Fibroblast of lung (primary cell): Measurements from ENCODE around the gene WIPF2. TPM values are rescaled to one million over a fixed set of nuclear protein-coding genes. Genes with fewer than 3 reads are reported as not detected.
"Not testable (repeated sequence)": the region's sequence is repeated elsewhere in the genome, so short reads cannot be mapped to it uniquely, and the experiment has no call there.

Source experiments
- DNase-seq, 2 donors: peaks; one replicate each; pipeline versions ENCODE4 v3.0.0 to v3.0.0-alpha.2; 2010; ENCODE audit warnings: low read depth in 2 of 2
- H2AFZ ChIP-seq: 2 replicates; pipeline ENCODE4 v1.5.1; 2012; ENCODE audit warnings: low read length, control low read depth, inconsistent platforms
- H3K27ac ChIP-seq: 2 replicates; pipeline ENCODE4 v1.5.1; 2011; ENCODE audit warnings: low read length, control low read depth; ENCODE audit not compliant: insufficient read depth
- H3K27me3 ChIP-seq: 2 replicates; pipeline ENCODE4 v1.5.1; 2011; ENCODE audit warnings: mild to moderate bottlenecking, low read length; ENCODE audit not compliant: control insufficient read depth, insufficient read depth
- H3K36me3 ChIP-seq: 2 replicates; pipeline ENCODE4 v1.5.1; 2011; ENCODE audit warnings: low read length; ENCODE audit not compliant: control insufficient read depth, insufficient read depth
- H3K4me1 ChIP-seq: 2 replicates; pipeline ENCODE4 v1.5.1; 2011; ENCODE audit warnings: low read length; ENCODE audit not compliant: control insufficient read depth, insufficient read depth; ENCODE audit errors: extremely low read depth
- H3K4me2 ChIP-seq: 2 replicates; pipeline ENCODE4 v1.5.1; 2011; ENCODE audit warnings: low read length, control low read depth; ENCODE audit not compliant: insufficient read depth; ENCODE audit errors: extremely low read depth
- H3K4me3 ChIP-seq, 4 experiments: fragments of 200-600 bp in 1 of 4; sonication (generic) in 1 of 4; replicated peaks in 1 of 4; 2 replicates each; pipeline ENCODE4 v1.5.1; 2011 to 2016; ENCODE audit warnings: low read length in 4 of 4, low read depth in 3 of 4, mild to moderate bottlenecking in 3 of 4, control low read depth in 2 of 4, inconsistent platforms in 1 of 4, mixed read lengths in 1 of 4; ENCODE audit not compliant: insufficient read depth in 1 of 4; ENCODE audit errors: control extremely low read depth in 1 of 4
- H3K79me2 ChIP-seq: 2 replicates; pipeline ENCODE4 v1.5.1; 2012; ENCODE audit warnings: mild to moderate bottlenecking, low read length, inconsistent platforms; ENCODE audit not compliant: control insufficient read depth, insufficient read depth
- H3K9ac ChIP-seq: 2 replicates; pipeline ENCODE4 v1.5.1; 2011; ENCODE audit warnings: mild to moderate bottlenecking, low read length, control low read depth; ENCODE audit not compliant: insufficient read depth
- H3K9me3 ChIP-seq: 2 replicates; pipeline ENCODE4 v1.5.1; 2012; ENCODE audit warnings: low read depth, low read length; ENCODE audit not compliant: control insufficient read depth, insufficient read depth
- H4K20me1 ChIP-seq: 2 replicates; pipeline ENCODE4 v1.5.1; 2011; ENCODE audit warnings: low read length; ENCODE audit not compliant: control insufficient read depth, insufficient read depth; ENCODE audit errors: extremely low read depth
- EZH2 ChIP-seq: IDR thresholded peaks from 2 replicates; pipeline ENCODE4 v1.5.1; 2012; ENCODE audit warnings: low read length, control low read depth, mild to moderate bottlenecking; ENCODE audit errors: missing control alignments
- polyA plus RNA-seq, 2 donors: library from polyadenylated mRNA; depleted of rRNA in 1 of 2; stranded (reverse) in 1 of 2; unstranded in 1 of 2; fragments of >200 nt; gene quantifications; 2 replicates each; pipeline ENCODE4 v1.2.1, GENCODE V29; 2011 to 2012; ENCODE audit warnings: missing spikeins in 1 of 2
- total RNA-seq: library from RNA; depleted of rRNA; stranded (reverse); fragments of >200 nt; gene quantifications from 2 replicates; pipeline ENCODE4 v1.2.1, GENCODE V29; 2014
- TF ChIP-seq, protein P1 (sequence below), 2 donors: IDR thresholded peaks in 1 of 2; conservative IDR thresholded peaks in 1 of 2; 1 replicate in 1 of 2; 2 replicates in 1 of 2; pipeline ENCODE4 v1.5.1; 2011 to 2012; ENCODE audit warnings: low read length in 2 of 2, control low read depth in 1 of 2, inconsistent platforms in 1 of 2, low read depth in 1 of 2, mild to moderate bottlenecking in 1 of 2

The WIPF2 gene
- total and polyA plus RNA-seq, 2 donors (not counting 1 experiment from before 2014, with no cell fraction given): 7.6 to 9.1 TPM

DNA sequence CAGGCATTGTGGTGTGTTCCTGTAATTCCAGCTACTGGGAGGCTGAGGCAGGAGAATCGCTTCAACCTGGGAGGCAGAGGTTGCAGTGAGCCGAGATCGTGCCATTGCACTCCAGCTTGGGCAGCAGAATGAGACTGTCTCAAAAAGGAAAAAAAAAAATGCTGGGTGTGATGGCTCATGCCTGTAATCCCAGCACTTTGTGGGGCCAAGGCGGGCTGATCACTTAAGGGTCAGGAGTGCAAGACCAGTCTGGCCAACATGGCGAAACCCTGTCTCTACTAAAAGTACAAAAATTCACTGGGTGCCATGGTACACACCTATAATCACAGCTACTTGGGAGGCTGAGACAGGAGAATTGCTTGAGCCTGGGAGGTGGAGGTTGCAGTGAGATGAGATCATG is 85.8 kb downstream of the WIPF2 start:
- not testable (repeated sequence) for H3K9ac ChIP-seq, H3K4me2 ChIP-seq
- peak overlapping the region; percentile 66 for H3K27ac ChIP-seq

GRCh38 chr17:40306395-40306794 is 87.3 kb downstream of the WIPF2 start:
- no peak for TF ChIP-seq EZH2
- TF ChIP-seq, protein P1, sequence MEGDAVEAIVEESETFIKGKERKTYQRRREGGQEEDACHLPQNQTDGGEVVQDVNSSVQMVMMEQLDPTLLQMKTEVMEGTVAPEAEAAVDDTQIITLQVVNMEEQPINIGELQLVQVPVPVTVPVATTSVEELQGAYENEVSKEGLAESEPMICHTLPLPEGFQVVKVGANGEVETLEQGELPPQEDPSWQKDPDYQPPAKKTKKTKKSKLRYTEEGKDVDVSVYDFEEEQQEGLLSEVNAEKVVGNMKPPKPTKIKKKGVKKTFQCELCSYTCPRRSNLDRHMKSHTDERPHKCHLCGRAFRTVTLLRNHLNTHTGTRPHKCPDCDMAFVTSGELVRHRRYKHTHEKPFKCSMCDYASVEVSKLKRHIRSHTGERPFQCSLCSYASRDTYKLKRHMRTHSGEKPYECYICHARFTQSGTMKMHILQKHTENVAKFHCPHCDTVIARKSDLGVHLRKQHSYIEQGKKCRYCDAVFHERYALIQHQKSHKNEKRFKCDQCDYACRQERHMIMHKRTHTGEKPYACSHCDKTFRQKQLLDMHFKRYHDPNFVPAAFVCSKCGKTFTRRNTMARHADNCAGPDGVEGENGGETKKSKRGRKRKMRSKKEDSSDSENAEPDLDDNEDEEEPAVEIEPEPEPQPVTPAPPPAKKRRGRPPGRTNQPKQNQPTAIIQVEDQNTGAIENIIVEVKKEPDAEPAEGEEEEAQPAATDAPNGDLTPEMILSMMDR (conservative IDR thresholded peaks at IDR 0.05 in 1 of 2, IDR thresholded peaks at IDR 0.05 in 1 of 2; ENCODE audit: low read depth in 1 of 2, low read length in 2 of 2): no peak
- H3K4me2 ChIP-seq: no peak overlapping the region
- H3K36me3 ChIP-seq: no peaks in the 10 kb centered on the region
- H4K20me1 ChIP-seq: no peaks in the 10 kb centered on the region
- no peak overlapping the region for H2AFZ ChIP-seq
- no peak overlapping the region for H3K27ac ChIP-seq
- DNase-seq: no peak
- H3K4me3 ChIP-seq: no peak overlapping the region
- H3K4me1 ChIP-seq: peaks cover 50% of the 10 kb centered on the region
- no peaks in the 10 kb centered on the region for H3K27me3 ChIP-seq
- H3K79me2 ChIP-seq: no peaks in the 10 kb centered on the region
- no peaks in the 10 kb centered on the region for H3K9me3 ChIP-seq
- H3K9ac ChIP-seq: no peak overlapping the region

More for the DNA sequence above, 85.8 kb downstream of the WIPF2 start:
- not testable (repeated sequence) for H3K4me3 ChIP-seq, H3K27me3 ChIP-seq, H2AFZ ChIP-seq, DNase-seq, H4K20me1 ChIP-seq, H3K9me3 ChIP-seq, H3K79me2 ChIP-seq, H3K36me3 ChIP-seq
- peaks cover 50% of the 10 kb centered on the region for H3K4me1 ChIP-seq

- no peaks in the 10 kb centered on the region for H3K79me2 ChIP-seq
- H4K20me1 ChIP-seq: no peaks in the 10 kb centered on the region
- H3K27me3 ChIP-seq: no peaks in the 10 kb centered on the region
- H3K4me3 ChIP-seq: no peak overlapping the region
- no peak overlapping the region for H2AFZ ChIP-seq
- peak overlapping the region; percentile 43 for H3K9ac ChIP-seq
- TF ChIP-seq, protein P1 (conservative IDR thresholded peaks at IDR 0.05 in 1 of 2, IDR thresholded peaks at IDR 0.05 in 1 of 2; ENCODE audit: low read depth in 1 of 2, low read length in 2 of 2): no peak
- TF ChIP-seq EZH2: no peak
- no peaks in the 10 kb centered on the region for H3K9me3 ChIP-seq
- H3K4me2 ChIP-seq: peak overlapping the region; percentile 67
- peaks cover 57% of the 10 kb centered on the region for H3K4me1 ChIP-seq
- H3K36me3 ChIP-seq: no peaks in the 10 kb centered on the region
- peak overlapping the region; percentile 64 for H3K27ac ChIP-seq
- peak; percentile 64 to 73 for DNase-seq
Measured at GRCh38 chr17:40307001-40307730, 88.1 kb downstream of the WIPF2 start.
